AG10803 (cell line): ENCODE data around the gene IL17B.
A peak's percentile ranks its signal among the peaks of the same experiment; 100 is the strongest.

ENCODE experiments used
- DNase-seq: peaks from one replicate; pipeline ENCODE4 v3.0.0; 2010; ENCODE audit warnings: low read depth
- H3K4me3 ChIP-seq: 2 replicates; pipeline ENCODE4 v1.5.1; 2011; ENCODE audit warnings: mild to moderate bottlenecking, low read length, control low read depth
- TF ChIP-seq, protein P1 (sequence below): conservative IDR thresholded peaks from 2 replicates; pipeline ENCODE4 v1.5.1; 2011; ENCODE audit warnings: mild to moderate bottlenecking, low read length, control low read depth, inconsistent platforms

The IL17B gene

DNA sequence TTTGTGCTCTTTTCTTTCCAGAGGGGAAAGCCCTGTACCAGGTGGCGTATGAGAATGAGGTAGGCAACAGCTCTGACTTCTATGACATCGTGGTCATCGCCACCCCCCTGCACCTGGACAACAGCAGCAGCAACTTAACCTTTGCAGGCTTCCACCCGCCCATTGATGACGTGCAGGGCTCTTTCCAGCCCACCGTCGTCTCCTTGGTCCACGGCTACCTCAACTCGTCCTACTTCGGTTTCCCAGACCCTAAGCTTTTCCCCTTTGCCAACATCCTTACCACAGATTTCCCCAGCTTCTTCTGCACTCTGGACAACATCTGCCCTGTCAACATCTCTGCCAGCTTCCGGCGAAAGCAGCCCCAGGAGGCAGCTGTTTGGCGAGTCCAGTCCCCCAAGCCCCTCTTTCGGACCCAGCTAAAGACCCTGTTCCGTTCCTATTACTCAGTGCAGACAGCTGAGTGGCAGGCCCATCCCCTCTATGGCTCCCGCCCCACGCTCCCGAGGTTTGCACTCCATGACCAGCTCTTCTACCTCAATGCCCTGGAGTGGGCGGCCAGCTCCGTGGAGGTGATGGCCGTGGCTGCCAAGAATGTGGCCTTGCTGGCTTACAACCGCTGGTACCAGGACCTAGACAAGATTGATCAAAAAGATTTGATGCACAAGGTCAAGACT lies 11.0 kb downstream of the IL17B start:
- DNase-seq = no peak
- TF ChIP-seq, protein P1, sequence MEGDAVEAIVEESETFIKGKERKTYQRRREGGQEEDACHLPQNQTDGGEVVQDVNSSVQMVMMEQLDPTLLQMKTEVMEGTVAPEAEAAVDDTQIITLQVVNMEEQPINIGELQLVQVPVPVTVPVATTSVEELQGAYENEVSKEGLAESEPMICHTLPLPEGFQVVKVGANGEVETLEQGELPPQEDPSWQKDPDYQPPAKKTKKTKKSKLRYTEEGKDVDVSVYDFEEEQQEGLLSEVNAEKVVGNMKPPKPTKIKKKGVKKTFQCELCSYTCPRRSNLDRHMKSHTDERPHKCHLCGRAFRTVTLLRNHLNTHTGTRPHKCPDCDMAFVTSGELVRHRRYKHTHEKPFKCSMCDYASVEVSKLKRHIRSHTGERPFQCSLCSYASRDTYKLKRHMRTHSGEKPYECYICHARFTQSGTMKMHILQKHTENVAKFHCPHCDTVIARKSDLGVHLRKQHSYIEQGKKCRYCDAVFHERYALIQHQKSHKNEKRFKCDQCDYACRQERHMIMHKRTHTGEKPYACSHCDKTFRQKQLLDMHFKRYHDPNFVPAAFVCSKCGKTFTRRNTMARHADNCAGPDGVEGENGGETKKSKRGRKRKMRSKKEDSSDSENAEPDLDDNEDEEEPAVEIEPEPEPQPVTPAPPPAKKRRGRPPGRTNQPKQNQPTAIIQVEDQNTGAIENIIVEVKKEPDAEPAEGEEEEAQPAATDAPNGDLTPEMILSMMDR = no peak
- no peak overlapping the region for H3K4me3 ChIP-seq

DNA sequence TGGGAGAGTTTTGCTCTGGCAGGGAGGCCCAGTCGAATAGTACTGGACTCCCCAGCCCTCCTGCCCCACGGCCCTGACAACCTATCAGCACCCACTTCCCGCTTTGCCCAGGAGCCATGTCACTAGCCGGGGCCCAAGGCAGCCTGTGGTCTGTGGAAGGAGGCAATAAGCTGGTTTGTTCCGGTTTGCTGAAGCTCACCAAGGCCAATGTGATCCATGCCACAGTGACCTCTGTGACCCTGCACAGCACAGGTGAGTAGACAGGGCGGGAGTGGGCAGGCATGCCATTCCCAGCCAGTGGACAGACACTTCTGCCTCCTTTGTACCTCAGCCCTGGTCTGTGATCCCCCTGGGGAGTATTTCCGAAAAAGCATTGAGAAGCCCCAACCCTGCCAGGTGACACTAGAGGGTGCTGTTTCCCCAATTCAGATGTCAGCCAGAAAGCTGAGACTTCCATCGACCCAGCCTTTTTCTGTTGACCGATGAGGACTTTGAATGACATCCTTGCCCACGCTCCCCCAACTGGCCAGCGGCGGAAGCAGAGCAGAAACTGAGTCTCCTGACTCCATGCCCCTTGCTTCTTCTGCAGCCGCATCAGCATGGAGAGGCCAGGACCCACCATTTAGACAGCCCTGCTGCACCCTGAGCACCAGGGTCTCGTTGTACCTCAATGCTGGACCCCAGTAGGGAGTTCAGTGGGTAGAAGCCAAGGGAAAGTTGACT lies 11.7 kb downstream of the IL17B start:
- peak; percentile 66 for DNase-seq

DNA sequence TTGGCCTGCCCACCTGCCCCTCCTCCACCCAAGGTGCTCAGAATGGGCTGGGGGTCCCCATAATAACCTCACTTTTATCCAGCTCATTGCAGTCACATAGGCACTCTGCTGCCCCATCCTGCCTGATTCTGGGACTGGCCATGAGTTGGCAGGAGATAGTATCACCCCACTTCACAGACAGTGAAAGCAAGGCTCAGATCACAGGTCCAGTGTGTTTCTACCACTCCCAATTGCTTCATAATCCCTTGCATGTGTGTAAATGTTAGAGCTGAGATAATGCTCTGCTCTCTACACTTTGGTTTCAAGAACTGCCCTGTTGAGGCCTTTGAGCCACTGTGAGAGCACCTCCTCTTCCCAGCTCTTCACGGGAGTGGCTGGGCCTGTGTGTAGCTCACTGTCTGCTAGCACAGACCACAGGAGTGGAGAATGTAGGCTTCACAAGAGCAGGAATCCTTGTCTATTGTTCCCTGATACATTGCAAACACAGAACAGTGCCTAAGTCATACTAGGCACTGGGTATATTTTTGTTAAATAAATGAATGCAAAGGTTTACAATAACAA lies 12.8 kb downstream of the IL17B start:
- DNase-seq = no peak
- TF ChIP-seq, protein P1 = no peak

More for the DNA sequence above, 11.7 kb downstream of the IL17B start:
- no peak overlapping the region for H3K4me3 ChIP-seq
- TF ChIP-seq, protein P1 = peak; percentile 89

DNA sequence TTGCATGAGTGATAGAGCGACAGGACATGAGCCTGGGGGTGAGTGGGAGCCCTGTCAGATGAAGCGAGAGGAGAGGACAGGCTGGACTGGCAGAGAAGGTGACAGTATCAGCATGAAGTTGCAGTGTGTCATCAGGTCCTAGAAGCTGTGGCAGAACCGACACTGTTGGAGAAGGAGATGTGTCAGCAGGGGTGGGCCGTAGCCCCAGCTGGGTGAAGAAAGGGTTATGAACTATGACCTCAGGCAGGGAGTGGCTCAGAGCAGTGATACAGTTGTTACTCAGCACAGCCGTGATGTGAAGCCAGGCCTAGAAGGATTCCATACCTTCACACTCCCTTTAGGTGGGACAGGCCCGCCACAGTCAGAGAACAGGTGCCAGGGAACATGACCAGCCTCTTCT lies 13.7 kb downstream of the IL17B start:
- TF ChIP-seq, protein P1 = no peak
- H3K4me3 ChIP-seq = no peak overlapping the region
- no peak for DNase-seq

More for the DNA sequence above, 12.8 kb downstream of the IL17B start:
- H3K4me3 ChIP-seq = no peak overlapping the region

DNA sequence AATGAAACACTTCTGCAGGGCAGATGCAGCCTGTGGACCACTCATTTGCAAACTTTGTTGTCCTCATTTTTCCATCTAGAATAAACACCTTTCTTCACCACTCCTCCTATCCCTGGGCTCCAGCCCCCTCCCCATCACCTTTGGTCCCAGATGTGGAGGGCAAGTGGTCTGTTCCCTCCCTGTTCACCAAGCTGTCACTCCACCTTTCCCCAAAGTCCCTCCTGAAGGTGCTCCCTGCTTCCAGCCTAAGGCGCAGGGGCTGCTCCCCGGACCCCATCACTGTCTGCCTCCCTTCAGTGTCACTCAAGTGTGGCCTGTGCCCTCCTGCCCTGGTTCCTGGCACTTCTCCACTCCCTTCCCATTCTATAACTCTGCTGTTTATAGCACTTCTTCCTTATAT lies 14.4 kb downstream of the IL17B start:
- no peak overlapping the region for H3K4me3 ChIP-seq
- no peak for DNase-seq
- TF ChIP-seq, protein P1 = no peak

DNA sequence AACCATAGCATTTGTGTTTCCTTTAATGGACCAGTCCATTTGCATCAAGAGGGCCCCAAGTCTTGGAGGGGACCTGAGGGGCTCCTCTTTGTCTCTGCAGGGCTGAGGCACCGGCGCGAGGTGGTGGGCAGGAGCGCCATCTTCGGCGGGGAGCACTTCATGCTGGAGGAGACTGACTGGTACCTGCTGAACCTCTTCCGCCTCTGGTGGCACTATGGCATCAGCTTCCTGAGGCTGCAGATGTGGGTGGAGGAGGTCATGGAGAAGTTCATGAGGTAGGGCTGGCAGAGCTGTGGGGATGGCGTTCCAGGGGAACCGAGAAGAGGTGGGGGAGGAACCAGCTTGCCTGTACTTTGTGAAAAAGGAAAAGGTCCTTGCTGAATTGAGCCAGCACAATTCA lies 15.2 kb downstream of the IL17B start:
- H3K4me3 ChIP-seq = no peak overlapping the region
- TF ChIP-seq, protein P1 = no peak
- DNase-seq = no peak
